ENCODE measurements around the gene RABGAP1.

RABGAP1 gene

GRCh38 chr9:122904823-122905710 is 35.8 kb upstream of the RABGAP1 start, which contains the start of gene RC3H2 (continued):
- TF ChIP-seq ZNF350 (tag by site-specific recombination; IDR thresholded peaks at IDR 0.05) (no peak), ZBTB7A (tag by site-specific recombination; IDR thresholded peaks at IDR 0.05; ENCODE audit: low read depth) (no peak), ZNF501 (tag by site-specific recombination; IDR thresholded peaks at IDR 0.05) (no peak), ZNF670 (tag by site-specific recombination; IDR thresholded peaks at IDR 0.05; ENCODE audit: low read depth) (no peak), ZNF140 (tag by site-specific recombination; IDR thresholded peaks at IDR 0.05) (no peak), ATF2 (tag by site-specific recombination; IDR thresholded peaks at IDR 0.05; ENCODE audit: low read depth) (no peak), KLF17 (tag by site-specific recombination; IDR thresholded peaks at IDR 0.05) (no peak), ZNF292 (tag by site-specific recombination; IDR thresholded peaks at IDR 0.05; ENCODE audit: borderline replicate concordance, low read depth) (no peak), ELK4 (IDR thresholded peaks at IDR 0.05; ENCODE audit: borderline replicate concordance, low read depth, low read length) (no peak), ZNF621 (tag by site-specific recombination; IDR thresholded peaks at IDR 0.05) (no peak), KLF8 (tag by site-specific recombination; IDR thresholded peaks at IDR 0.05) (peak; percentile 83), KLF9 (tag by site-specific recombination; IDR thresholded peaks at IDR 0.05; ENCODE audit: low read depth) (0 out of 2 replicates have a peak, but pooled peaks have one; percentile 40), ZNF624 (tag by site-specific recombination; IDR thresholded peaks at IDR 0.05) (no peak), ZNF521 (tag by site-specific recombination; IDR thresholded peaks at IDR 0.05) (no peak), ZXDB (tag by site-specific recombination; IDR thresholded peaks at IDR 0.05) (peak; percentile 67), SP7 (tag by site-specific recombination; IDR thresholded peaks at IDR 0.05) (peak; percentile 48), REPIN1 (tag by site-specific recombination; IDR thresholded peaks at IDR 0.05; ENCODE audit: low read depth) (no peak), OVOL3 (tag by site-specific recombination; IDR thresholded peaks at IDR 0.05) (no peak), HOXD13 (CRISPR knock-in tag; IDR thresholded peaks at IDR 0.05; ENCODE audit: borderline replicate concordance) (no peak), ZNF114 (tag by site-specific recombination; IDR thresholded peaks at IDR 0.05) (no peak), ZNF202 (tag by site-specific recombination; IDR thresholded peaks at IDR 0.05; ENCODE audit: borderline replicate concordance) (no peak), SALL2 (tag by site-specific recombination; IDR thresholded peaks at IDR 0.05; ENCODE audit: borderline replicate concordance) (no peak), PATZ1 (tag by site-specific recombination; IDR thresholded peaks at IDR 0.05) (0 out of 2 replicates have a peak, but pooled peaks have one; percentile 38), ZSCAN16 (tag by site-specific recombination; IDR thresholded peaks at IDR 0.05) (no peak), SCRT2 (tag by site-specific recombination; IDR thresholded peaks at IDR 0.05) (no peak), MYNN (tag by site-specific recombination; IDR thresholded peaks at IDR 0.05; ENCODE audit: borderline replicate concordance) (no peak), ZNF692 (tag by site-specific recombination; IDR thresholded peaks at IDR 0.05) (peak; percentile 21; the same call in 1 of the 2 replicates), ZNF266 (tag by site-specific recombination; IDR thresholded peaks at IDR 0.05; ENCODE audit: low read depth) (no peak), ZFP37 (tag by site-specific recombination; IDR thresholded peaks at IDR 0.05) (0 out of 2 replicates have a peak, but pooled peaks have one; percentile 42), YY1 (tag by site-specific recombination; IDR thresholded peaks at IDR 0.05) (0 out of 2 replicates have a peak, but pooled peaks have one; percentile 17), ZBTB26 (tag by site-specific recombination; optimal IDR thresholded peaks at IDR 0.05) (peak; percentile 36), ZNF558 (tag by site-specific recombination; IDR thresholded peaks at IDR 0.05) (no peak; the same call in 1 of the 2 replicates)

Data from HEK293 (cell line).